ENCODE measurements around the gene APMAP.

- TF ChIP-seq POLR2A (IDR thresholded peaks at IDR 0.05; ENCODE audit: low read length), result no peak
- TF ChIP-seq GATA1 (IDR thresholded peaks at IDR 0.05; ENCODE audit: low read depth, low read length), result no peak
These were observed 49.9 kb downstream of the APMAP start for GRCh38 chr20:24942679-24943078.
